NCI-H1105 (cell line): Measurements from ENCODE around the gene GNB1.

Experiments
- DNase-seq: peaks from one replicate; lab custom pipeline; 2025; lab: John Stamatoyannopoulos, UW

GNB1 gene

DNA sequence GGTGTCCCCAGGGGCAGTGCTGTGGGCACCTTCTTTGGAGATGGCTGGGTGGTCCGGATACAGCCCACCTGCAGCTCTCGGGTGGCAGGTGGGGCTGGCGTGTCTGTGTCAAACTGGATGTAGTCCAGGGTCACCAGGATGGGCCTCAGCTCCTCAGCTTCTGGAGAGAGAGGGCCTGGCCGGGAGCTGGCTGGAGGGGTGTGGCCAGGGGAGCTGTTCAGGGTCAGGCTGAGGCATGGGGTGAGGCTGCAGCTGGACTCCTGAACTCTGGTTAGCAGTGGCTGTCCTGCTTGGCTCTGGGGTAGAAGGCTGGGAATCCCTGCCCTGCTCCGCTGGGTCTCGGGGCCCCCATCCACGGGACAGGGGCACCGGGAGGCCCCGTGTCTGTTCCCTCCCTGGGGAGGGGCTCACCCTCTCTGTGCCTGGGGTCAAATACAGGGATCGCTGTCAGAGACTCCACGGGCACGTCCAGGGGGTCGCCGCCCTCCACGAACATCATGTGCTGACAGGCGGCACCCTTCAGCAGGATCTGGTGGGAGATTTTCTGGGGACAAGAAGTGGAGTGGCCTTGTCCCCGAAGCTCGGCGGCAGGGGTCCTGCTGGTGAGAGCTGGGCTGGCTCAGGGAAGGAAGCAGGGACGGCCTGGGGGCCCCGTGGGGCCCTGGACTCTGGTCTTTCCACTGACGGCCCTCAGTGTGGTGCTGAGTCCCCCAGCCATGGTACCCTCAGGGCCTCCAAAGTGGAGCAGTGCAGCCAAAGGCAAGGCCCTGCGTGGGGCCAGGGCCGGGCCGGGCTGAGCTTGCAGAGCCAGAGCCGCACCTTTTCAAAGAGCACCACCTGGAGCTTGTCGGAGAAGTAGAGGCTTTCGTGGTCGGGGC is 32.3 kb upstream of the GNB1 start:
- DNase-seq, result no peak

DNA sequence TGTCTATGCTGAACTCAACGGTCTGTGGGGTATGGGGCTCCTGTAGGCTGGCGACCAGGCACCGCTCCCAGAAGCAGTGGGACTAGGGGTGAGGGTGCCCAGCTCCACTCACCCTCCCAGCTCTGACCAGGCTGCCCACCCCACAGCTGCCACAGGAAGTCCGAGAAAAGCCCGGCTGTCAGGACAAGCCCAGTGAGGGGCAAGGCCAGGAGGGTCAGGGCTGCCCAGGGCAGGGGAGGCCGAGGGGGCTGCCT is 31.7 kb upstream of the GNB1 start:
- no peak for DNase-seq

DNA sequence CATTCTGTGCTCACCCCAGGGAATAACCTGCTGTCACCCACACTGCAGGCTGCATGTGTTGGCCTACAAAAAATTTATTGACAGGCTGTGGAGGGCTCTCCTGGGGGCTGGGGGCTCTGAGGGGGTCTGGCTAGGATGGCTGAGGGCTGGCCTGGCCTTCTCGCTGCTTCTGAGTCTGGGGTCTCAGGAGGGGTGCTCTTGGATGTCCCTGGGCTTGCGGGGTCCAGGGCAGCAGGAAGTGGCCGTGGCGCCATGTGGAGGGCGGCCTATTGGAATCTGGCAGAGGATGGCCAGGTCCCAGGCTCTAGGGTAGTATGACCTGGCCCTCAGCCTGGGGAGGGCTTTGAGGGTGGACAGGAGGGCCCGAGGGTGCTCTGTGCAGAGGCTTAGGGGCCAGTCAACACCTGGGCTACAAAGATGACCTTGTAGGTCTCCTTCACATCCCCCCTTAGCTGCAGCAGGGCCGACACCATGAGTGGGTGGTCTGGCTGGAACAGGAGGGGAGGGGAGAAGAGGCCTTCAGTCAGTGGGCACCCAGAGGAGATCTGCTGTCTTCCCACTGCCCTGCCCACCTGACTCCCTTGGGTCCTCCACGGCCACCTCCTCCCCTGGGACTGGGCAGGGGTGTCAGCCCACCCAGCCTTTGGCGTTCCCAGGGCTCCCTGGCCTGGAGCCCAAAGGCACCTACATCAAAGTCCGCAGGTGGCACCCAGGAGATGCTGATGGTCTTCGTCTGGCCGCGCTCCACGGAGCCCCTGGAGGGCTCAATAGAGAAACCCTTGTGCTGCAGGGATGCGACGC is 31.2 kb upstream of the GNB1 start:
- DNase-seq, result no peak

DNA sequence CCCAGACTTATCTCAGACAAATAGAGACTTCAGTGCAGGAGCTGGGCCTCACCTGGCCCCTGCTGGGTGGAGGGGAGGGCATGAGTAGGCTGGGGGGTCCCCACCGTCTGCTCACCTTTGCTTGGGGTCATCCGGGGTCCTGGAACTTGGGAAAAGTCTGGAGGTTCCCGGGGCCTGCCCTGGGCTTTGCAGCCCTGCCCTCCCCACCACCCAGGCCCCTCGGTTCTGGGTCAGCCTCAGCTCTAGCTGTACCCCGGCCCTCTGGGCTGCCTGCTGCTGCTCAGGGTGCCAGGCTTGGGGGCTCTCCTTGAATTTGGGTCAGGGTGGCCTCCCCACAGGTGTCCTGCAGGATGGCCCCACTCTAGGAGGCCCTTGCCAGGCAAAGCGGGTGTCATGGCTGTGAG is 30.6 kb upstream of the GNB1 start:
- no peak for DNase-seq

DNA sequence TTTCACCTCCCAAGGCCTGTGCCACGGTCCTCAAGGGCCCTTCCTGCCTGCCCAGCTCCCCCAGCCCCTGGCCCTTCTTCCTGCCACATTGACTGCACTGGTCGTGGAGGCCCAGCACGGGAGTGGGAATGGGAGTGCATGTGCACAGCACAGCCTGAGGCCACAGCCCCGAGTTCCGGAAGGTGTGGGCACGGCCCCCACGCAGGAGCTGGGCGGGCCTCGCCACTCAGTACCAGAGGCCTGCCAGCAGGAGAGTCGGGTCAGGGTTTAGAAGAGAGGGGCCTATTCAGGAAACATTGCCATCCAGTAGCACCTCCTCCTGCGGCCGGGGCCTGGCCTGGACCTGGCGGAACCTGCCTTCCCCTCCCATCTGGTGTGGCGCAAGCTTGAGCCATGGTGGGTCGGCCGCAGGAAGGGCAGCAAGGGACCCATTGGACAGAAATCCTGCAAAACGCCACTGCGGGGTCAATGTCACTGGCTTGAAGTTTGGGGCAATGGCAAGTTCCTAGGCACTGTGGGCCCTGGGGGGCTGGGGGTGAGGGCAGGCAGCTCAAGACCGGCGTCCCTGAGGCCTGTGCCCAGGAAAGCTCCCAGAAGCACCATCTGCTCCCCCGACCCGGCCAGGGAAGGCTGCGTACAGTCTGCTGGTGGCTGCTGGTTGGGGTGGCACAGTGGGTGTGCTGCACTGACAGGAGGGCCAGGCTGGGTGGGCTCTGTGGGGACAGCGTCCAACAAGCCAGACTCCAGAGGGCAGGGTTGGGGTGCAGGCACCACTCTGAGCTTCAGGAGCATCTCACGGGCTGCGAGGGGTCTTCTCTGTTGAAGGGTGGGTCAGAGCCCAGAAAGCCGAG is 29.9 kb upstream of the GNB1 start:
- DNase-seq, result no peak

DNA sequence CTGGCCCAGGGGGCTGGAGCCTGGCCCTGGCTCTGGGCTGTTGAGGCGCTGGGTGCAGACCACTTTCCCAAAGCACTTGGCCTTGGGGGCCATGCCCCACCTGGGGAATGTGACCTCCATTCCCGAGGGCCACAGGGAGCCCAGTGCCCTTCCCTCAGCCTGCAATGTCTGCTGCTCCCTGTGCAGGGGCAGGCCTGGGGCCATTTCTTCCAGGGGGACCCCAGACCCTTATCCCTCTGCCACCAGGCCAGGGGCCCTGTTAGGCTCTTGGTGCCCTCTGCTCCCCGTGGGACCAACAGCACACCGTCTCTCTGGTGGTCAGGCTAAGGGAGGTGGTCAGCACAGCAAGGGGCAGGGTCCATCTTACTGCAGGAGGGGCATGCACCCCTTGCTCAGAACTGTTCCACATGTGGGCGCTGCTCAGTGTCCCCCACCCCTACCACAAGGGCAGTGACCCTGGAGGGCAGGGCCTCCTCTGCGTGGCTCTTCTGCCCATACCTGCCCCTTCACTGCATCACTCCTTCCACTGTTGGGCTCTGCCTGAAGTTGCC is 29.2 kb upstream of the GNB1 start:
- DNase-seq, result no peak

DNA sequence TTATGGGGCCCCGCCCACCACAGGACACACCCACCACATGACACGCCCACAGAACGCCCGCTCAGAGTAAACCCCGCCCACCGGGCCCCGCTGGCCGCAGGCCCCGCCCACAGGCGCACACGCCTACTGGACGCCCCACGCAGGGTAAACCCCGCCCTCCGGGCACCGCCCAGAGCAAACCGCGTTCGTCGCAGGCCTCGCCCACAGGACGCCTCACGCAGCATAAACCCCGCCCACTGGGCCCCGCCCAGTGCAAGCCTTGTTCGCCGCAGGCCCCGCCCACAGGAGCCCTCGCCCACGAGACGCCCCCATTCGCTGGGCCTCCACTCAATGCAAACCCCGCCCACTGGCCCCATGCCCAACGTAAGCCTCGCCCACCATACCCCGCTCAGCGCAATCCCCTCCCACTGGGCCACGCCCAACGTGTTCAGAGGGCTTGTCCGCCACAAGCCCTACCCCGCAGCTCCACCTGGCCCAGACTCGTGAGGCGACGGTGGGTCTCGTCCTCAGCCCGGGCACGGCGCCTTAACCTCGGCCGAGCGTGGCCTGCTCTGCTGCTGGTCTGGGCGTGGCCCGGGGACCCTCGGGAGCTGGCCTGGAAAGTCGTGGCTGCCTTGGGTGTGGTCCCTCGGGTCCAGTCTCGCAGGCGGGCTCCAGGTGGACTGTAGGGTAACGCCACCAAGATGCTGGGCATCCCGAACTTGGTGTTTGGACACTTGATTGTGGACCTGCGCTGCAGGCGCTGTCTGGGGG is 28.6 kb upstream of the GNB1 start:
- DNase-seq, result peak; percentile 99

DNA sequence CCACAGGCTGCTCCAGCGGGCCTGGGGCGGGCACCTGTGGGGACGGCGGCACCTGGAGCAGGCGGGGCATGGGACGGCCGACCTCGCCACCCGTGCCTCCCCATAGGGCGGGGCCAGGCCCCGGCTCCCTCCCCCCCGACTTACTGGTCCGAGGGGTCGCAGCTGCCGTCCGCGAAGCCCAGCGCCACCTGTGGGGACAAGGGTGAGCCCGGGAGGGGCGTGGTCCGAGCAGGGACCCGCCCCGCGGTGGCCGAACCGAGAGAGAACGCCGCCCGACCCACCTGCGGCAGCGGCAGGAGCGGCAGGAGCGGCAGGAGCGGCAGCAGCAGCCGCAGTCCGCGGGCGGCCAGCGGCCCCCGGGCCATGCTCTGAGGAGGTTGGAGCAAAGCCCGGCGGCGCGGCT is 28.0 kb upstream of the GNB1 start, which contains the start of gene TMEM52:
TMEM52 (minus strand) TSS at position 379 of the 403 bp plus-strand sequence; CDS start at position 365, 14 bp downstream.
- peak; percentile 90 for DNase-seq

DNA sequence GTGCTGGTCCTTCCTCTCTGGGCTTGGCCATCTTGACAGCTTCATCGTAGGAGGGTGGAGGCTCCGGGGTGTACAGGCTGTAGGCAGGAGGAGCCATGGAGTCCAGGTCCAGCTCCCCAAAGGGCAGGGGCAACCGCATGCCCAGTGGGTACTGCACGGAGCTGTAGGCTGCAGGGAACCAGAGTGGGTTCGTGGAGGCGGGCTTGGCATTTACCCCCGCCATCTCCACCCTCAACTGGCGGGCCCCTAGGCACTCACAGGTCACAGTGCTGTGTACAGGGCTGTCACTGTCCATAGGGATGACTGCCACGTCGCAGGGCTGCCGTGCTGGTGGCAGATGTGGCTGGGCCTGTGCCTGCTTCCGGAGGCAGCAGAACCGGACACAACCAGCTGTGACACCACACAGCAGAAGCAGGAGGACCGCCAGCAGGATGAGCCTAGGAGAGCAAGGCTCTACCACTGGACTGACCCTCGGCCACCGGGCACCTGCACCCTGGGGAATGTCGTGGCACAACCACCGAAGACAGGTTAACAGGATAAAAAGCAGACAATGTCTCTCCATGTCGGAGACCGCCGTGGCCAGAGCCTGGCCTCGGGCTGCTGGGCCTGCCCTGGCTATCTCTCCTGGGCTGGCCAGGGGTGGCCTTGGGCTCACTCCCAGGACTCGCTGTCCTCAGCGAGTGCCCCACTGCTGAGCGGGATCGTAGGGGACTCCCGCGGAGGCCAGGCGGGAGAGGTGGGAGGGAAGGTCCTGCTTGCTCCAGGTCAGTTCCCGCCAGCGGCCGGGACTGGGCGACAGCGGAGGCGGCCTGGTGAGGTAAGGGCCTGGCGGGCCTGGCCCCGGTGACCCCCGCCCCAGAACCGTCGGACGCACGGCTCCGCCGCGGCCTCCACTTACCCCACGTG is 27.4 kb upstream of the GNB1 start:
- no peak for DNase-seq

DNA sequence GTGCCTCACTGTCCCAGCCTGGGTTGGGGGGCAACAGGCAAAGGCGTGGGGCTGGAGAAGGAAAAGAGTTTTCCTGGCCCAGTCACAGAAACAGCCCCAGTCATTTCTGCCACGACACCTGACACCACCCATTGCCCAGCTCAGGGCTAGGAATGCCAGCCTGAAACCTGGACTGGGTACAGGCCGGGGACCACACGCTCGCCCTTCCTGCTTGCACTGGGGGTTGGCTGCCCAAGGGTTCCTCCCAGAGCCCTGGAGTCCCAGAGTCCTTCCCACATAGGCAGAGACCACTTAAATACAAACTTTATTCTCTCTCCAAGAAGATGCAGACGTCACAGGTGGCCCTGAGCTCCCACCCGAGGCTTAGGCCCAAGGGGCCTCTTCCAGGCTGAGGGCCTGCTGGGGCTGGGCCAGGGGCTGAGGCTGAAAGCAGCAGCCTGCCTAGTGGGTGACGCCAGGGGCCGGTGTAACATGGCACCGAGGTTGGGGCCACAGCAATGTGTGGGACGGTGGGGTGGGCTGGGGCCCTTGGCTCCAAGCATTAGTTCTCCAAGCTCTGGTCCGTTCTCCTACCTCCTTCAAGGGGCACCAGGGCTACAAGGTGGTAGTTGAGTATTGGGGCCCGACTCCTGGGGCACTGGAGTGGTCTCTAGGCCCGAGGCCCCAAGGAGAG is 26.6 kb upstream of the GNB1 start:
- DNase-seq, result no peak

DNA sequence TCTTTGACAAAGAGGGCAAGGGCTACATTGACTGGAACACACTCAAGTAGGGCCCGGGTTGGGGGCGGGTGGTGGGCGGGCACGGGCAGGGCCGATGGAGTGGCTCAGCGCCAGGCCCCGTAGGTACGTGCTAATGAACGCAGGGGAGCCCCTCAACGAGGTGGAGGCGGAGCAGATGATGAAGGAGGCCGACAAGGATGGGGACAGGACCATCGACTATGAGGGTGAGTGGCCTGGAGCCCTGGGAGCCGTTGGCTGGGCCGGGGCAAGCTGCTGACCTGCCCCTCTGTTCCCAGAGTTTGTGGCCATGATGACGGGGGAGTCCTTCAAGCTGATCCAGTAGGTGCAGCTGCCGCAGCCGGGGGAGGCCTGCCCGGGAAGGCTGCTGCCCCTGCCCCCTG is 26.0 kb upstream of the GNB1 start:
- no peak for DNase-seq

DNA sequence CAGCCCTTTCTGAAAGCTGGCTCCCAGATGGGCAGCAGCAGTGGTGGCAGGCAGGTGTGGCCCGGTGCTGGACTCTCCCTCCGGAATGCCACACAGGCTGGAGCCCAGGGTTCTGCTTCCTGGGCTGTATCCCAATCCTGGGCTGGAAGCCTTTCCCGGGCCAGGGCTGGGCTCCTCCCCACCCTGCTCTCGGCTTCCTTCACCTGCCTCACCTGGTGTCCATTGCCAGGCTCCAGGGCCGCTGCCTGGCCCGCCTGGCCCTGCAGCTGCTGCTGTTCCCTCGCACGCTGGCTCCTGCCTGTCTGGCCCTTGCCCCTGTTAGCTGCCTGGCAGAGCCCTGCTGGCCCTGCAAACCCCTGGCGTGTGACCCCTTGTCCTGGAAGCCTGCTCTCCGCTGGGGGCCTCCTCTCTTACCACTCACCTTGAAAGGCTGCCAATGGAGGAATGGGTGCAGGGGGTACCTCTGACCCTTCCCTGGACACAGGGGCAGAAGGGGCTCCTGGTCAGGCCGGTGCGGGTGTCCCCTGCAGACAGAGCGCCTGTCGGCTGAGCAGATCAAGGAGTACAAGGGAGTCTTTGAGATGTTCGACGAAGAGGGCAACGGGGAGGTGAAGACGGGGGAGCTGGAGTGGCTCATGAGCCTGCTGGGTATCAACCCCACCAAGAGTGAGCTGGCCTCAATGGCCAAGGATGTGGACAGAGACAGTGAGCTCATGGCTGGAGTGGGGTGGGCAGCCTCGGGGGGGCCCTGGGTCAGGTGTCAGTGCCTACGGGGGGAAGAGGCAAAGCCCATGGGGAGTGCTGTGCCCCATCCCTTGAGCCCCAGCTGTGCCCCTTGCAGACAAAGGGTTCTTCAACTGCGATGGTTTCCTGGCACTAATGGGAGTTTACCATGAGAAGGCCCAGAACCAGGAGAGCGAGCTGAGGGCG is 25.3 kb upstream of the GNB1 start:
- no peak for DNase-seq

DNA sequence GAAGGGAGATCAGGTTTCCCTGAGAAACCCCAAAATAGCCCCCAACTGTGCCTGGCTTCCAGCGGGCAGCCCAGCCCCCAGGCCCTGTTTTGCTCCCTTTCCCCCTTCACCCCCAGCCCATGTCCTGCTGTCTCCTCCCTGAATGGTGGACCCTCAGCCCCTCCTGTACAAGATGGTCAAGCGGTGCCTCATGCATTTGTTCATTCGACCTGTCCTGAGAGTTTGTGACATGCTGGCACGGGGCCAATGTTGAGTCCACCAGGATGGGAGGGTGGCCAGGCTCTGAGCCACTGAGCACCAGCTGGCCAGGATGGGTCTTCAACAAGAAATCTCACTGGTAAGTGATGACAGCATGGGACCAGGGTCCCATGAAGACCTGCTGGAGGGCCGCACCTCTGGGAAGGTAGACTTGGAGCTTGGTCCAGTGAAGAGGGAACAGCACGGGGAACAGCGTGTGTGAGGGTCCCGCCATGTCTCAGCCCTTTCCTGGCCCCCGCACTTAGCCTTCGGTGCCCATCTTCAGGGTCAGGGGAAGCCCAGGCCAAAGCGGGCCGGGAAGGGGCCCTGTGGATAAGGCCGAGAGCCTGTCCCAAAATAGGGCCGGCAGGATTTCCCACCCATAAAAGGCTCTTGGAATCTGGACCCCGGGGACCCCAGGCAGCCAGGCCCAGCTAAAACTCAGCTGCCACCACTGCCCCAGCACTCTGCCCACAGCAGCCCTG is 24.2 kb upstream of the GNB1 start, which contains the start of gene CALML6:
CALML6 (plus strand) TSS at position 290 of the 722 bp plus-strand sequence; CDS start at position 311, 21 bp downstream.
- no peak for DNase-seq

DNA sequence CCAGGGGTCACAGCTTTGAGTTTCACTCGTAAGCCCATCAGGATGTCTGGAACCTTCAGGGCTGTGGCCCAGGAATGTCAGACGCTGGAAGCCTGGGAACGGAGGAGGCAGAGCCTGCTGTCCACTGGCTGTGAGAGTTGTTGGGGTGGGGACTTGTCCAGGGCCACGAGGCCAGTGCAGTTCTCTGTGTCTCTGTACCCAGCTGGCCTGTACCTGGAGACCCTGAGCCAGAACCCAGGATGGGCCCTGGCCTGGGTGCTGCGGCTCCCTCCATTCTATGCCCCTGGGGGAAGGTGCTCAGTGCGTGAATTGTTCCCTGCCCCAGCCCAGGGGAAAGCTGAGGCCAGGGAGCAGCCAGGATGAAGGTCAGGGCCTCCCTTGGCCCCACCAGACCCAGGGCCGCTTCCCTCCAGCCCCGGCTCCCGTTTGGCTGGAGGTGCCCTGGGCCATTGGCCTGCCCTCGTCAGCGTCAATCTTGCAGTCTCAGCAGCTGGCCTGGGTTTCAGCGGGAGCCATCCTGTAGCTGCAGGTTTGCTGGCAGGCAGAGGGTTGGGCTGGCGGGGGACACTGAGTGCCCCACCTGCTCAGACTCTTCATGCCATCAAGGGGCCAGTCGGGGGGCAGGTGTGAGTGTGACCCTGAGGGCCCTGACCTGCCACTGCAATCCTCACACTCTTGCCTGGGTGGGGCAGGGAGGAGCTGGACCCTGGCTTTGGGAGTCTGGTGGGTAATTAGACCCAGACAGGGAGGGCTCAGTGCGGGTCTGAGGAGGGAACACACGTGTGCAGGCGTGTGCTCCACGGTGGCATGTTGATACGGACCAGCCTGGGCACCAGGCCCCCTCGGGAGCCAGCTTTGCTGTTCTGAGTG is 23.4 kb upstream of the GNB1 start:
- no peak for DNase-seq

DNA sequence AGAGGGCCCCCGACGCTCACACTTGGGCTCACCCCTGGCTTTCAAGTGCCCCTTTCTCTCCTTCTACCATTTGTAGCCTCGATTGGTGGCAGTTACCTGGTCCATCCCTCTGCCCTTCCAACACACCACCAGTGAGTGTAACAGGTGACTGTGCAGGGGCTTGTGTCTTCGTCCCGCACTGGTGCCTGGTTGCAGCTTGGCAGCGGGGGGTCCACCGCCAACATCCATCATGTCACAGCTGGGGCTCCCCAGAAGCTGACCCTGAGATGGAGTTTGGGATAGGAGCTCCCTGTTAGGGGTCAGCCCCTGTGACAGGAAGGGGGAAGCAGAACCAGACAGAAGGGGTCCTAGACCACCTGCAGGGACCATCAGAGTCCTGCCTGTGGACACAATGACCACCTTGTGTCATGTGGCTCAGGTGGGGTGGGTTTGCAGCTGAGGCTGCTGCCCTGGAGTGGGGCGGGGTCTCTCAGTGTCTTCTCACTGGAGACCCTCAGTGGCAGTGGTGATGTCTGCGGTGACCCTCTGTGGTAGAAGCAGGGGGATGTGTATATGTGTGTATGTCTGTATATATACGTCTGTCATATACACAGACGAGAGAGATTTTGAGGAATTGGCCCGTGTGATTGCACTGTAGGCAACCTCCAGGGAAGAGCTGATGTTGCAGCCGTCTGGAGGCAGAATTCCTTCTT is 20.6 kb upstream of the GNB1 start:
- DNase-seq, result no peak

DNA sequence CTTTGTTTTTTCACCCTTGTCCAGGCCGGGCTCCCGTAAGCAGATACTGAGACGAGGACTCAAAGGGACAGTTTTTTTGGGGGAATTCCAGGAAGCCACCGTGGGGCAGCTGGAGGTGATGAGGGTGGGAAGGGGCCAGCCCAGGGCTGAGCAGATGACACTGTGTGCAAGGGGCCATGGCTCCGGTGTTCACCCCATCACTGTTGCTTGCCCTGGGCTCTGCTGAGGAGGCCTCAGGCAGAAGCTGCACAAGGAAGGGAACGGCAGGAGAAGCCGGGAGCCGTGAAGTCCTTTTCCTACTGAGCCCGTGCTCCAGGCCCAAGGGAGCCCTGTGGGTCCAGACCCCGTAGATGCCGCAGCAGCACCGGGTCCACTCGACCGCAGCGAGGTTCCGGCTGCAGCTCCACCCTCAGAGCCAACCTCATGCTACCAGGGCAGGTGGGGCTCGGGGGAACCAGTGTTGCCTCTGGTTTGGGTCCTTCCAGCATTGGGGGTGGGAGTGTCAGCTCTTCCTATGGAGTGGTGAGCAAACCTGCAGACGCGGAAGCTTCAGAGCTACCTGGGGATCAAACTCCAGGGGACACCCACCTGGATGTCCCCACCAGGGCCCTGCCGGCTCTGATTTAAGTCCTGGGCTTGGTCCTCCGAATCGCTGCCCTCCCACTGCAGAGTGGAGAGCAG is 19.9 kb upstream of the GNB1 start:
- no peak for DNase-seq
